HepG2 (cell line): Measurements from ENCODE around the gene GDI1. TPM values are rescaled to one million over a fixed set of nuclear protein-coding genes. Genes with fewer than 3 reads are reported as not detected.

ENCODE experiments used
- BCLAF1 ChIP-seq: fragments of 450-650 bp; IDR thresholded peaks from 2 replicates; pipeline ENCODE4 v1.6.1; 2017; ENCODE audit warnings: mild to moderate bottlenecking
- GTF3A ChIP-seq: sonication (generic); formaldehyde crosslinking; conservative IDR thresholded peaks from 2 replicates; pipeline ENCODE4 v1.4.0; 2020; ENCODE audit warnings: mild to moderate bottlenecking, missing genetic modification reagents
- HNRNPL ChIP-seq: fragments of 200-400 bp; formaldehyde crosslinking; IDR thresholded peaks from 2 replicates; pipeline ENCODE4 v1.6.1; 2017; ENCODE audit warnings: mild to moderate bottlenecking, low read depth, low read length
- KLF15 ChIP-seq: sonication (generic); formaldehyde crosslinking; IDR thresholded peaks from 2 replicates; pipeline ENCODE4 v1.8.1; 2023; ENCODE audit warnings: borderline replicate concordance, mild to moderate bottlenecking, inconsistent platforms, missing genetic modification reagents, mixed read lengths
- MTF2 ChIP-seq: sonication (generic); formaldehyde crosslinking; IDR thresholded peaks from 2 replicates; pipeline ENCODE4 v1.5.0; 2020; ENCODE audit warnings: missing genetic modification reagents, borderline replicate concordance
- NPAS2 ChIP-seq: sonication (generic); formaldehyde crosslinking; IDR thresholded peaks from 2 replicates; pipeline ENCODE4 v1.8.0; 2022; ENCODE audit warnings: mild to moderate bottlenecking, missing genetic modification reagents, borderline replicate concordance
- NR1H2 ChIP-seq: sonication (generic); formaldehyde crosslinking; IDR thresholded peaks from 2 replicates; pipeline ENCODE4 v1.8.1; 2022; ENCODE audit warnings: low read depth, missing genetic modification reagents, borderline replicate concordance
- PTBP1 ChIP-seq: fragments of 200-400 bp; formaldehyde crosslinking; IDR thresholded peaks from 2 replicates; pipeline ENCODE4 v1.6.1; 2018; ENCODE audit warnings: low read length, low read depth; ENCODE audit not compliant: poor library complexity, severe bottlenecking
- SMC3 ChIP-seq: IDR thresholded peaks from 2 replicates; pipeline ENCODE4 v1.6.1; 2011; ENCODE audit warnings: low read length, improper control_type of control experiment
- SNAPC2 ChIP-seq: sonication (generic); formaldehyde crosslinking; IDR thresholded peaks from 2 replicates; pipeline ENCODE4 v1.8.1; 2022; ENCODE audit warnings: mild to moderate bottlenecking, missing genetic modification reagents
- SP5 ChIP-seq: IDR thresholded peaks from 2 replicates; pipeline ENCODE4 v1.6.1; 2016; ENCODE audit warnings: low read depth, borderline replicate concordance
- TSC22D2 ChIP-seq: sonication (generic); formaldehyde crosslinking; IDR thresholded peaks from 2 replicates; pipeline ENCODE4 v1.5.1; 2020; ENCODE audit warnings: missing genetic modification reagents, mild to moderate bottlenecking, borderline replicate concordance
- ZFP90 ChIP-seq: sonication (generic); formaldehyde crosslinking; IDR thresholded peaks from 2 replicates; pipeline ENCODE4 v1.8.0; 2022; ENCODE audit warnings: missing genetic modification reagents, mild to moderate bottlenecking, inconsistent platforms, borderline replicate concordance
- ZNF367 ChIP-seq: sonication (generic); formaldehyde crosslinking; IDR thresholded peaks from 2 replicates; pipeline ENCODE4 v1.4.0; 2020; ENCODE audit warnings: missing genetic modification reagents, borderline replicate concordance
- ZNF407 ChIP-seq: sonication (generic); formaldehyde crosslinking; IDR thresholded peaks from one replicate; pipeline ENCODE4 v1.5.1; 2020; ENCODE audit warnings: mild to moderate bottlenecking, missing genetic modification reagents; ENCODE audit errors: not compliant biosample characterization
- polyA plus RNA-seq, 8 experiments: library from polyadenylated mRNA; depleted of rRNA in 3 of 8; stranded (reverse) in 7 of 8; unstranded in 1 of 8; fragments of >200 nt; fragmentation: Illumina TruSeq in 4 of 8; extraction: Trizol in 4 of 8; gene quantifications; 2 replicates each; pipeline versions ENCODE4 v1.2.1 to v1.2.3, GENCODE V29; 2011 to 2016; ENCODE audit warnings: low read depth in 4 of 8, missing spikeins in 1 of 8, mixed read lengths in 1 of 8; ENCODE audit not compliant: insufficient read depth in 1 of 8
- total RNA-seq, 5 experiments: library from RNA; depleted of rRNA; stranded (reverse); fragments of >200 nt; fragmentation: Illumina TruSeq; extraction: Trizol; gene quantifications; 2 replicates each; pipeline ENCODE4 v1.2.3, GENCODE V29; 2016; ENCODE audit warnings: low read depth in 1 of 5
- TF ChIP-seq, protein P1 (sequence below): sonication (generic); formaldehyde crosslinking; IDR thresholded peaks from 2 replicates; pipeline ENCODE4 v1.4.0; 2020; ENCODE audit warnings: missing genetic modification reagents

The GDI1 gene
- total and polyA plus RNA-seq, 2 of the 13 experiments (the other 11 are each of a cell fraction or from before 2014, with no cell fraction given): 17.4 to 105 TPM

DNA sequence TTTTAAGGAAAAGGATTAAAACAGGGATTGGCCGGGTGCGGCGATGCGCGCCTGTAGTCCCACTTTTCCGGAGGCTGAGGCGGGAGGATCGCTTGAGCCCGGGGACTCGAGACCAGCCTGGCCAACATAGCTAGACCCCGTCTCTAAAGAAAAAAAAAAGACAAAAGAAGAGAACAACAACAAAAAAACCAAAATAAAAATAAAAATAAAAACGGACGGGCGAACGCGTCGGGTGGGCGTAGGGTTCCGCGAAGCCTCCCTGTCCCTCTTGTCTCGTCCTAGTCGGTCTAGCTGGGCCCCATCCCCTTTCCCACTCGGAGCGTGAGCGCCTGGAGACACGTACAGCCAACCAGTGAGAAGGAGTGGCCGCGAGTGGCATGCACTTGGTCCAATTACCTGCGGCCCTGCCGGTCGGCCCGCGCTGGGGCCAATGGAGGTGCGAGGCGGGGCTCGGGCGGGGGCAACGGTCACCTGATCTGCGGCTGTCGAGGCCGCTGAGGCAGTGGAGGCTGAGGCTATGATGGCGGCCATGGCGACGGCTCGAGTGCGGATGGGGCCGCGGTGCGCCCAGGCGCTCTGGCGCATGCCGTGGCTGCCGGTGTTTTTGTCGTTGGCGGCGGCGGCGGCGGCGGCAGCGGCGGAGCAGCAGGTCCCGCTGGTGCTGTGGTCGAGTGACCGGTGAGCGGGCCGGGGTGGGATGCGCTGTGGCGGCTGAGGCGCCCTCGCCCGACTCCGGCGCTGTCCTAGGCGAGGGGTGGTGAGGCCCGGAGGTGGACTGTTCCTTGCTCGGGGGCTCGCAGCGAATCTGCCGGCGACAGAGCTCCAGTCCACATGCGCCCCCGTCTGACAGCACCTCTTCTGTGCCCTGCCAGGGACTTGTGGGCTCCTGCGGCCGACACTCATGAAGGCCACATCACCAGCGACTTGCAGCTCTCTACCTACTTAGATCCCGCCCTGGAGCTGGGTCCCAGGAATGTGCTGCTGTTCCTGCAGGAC, 8.5 kb upstream of the GDI1 start, which contains the start of gene ATP6AP1 (continued):
- TF ChIP-seq ZNF407 (no peak), HNRNPL (no peak), GTF3A (CRISPR knock-in tag) (no peak), NPAS2 (CRISPR knock-in tag) (no peak), NR1H2 (CRISPR knock-in tag) (no peak), MTF2 (CRISPR knock-in tag) (no peak), BCLAF1 (no peak), KLF15 (CRISPR knock-in tag) (no peak), SP5 (CRISPR knock-in tag) (no peak), ZNF367 (no peak), SMC3 (no peak), SNAPC2 (CRISPR knock-in tag) (no peak), ZFP90 (no peak), TSC22D2 (CRISPR knock-in tag) (no peak), PTBP1 (no peak)
- TF ChIP-seq, protein P1, sequence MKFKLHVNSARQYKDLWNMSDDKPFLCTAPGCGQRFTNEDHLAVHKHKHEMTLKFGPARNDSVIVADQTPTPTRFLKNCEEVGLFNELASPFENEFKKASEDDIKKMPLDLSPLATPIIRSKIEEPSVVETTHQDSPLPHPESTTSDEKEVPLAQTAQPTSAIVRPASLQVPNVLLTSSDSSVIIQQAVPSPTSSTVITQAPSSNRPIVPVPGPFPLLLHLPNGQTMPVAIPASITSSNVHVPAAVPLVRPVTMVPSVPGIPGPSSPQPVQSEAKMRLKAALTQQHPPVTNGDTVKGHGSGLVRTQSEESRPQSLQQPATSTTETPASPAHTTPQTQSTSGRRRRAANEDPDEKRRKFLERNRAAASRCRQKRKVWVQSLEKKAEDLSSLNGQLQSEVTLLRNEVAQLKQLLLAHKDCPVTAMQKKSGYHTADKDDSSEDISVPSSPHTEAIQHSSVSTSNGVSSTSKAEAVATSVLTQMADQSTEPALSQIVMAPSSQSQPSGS: no peak
